Osteocyte (in vitro differentiated cells): ENCODE data around the gene PACSIN2. TPM values are rescaled to one million over a fixed set of nuclear protein-coding genes. Genes with fewer than 3 reads are reported as not detected.

Experiments
- DNase-seq: peaks from one replicate; pipeline ENCODE4 v3.0.0; 2021; ENCODE audit warnings: mixed read lengths; ENCODE audit not compliant: unreplicated experiment; ENCODE audit errors: extremely low spot score
- H3K27ac Mint-ChIP-seq: one replicate; pipeline ENCODE4 v1.8.0; 2021; ENCODE audit warnings: mild to moderate bottlenecking, mixed read lengths; ENCODE audit not compliant: unreplicated experiment
- H3K27me3 Mint-ChIP-seq: one replicate; pipeline ENCODE4 v1.8.0; 2021; ENCODE audit warnings: mixed read lengths; ENCODE audit not compliant: unreplicated experiment
- H3K36me3 Mint-ChIP-seq: one replicate; pipeline ENCODE4 v1.8.0; 2021; ENCODE audit warnings: mixed read lengths; ENCODE audit not compliant: unreplicated experiment
- H3K4me1 Mint-ChIP-seq: one replicate; pipeline ENCODE4 v1.8.0; 2021; ENCODE audit warnings: mixed read lengths; ENCODE audit not compliant: unreplicated experiment
- H3K4me3 Mint-ChIP-seq: one replicate; pipeline ENCODE4 v1.8.0; 2021; ENCODE audit warnings: mild to moderate bottlenecking, moderate library complexity, mixed read lengths; ENCODE audit not compliant: unreplicated experiment
- H3K9me3 Mint-ChIP-seq: one replicate; pipeline ENCODE4 v1.8.0; 2021; ENCODE audit warnings: mixed read lengths; ENCODE audit not compliant: unreplicated experiment
- CTCF ChIP-seq: fragments of 200-600 bp; sonication (generic); IDR thresholded peaks from 2 replicates; pipeline ENCODE4 v1.5.0; 2021; ENCODE audit warnings: antibody characterized with exemption, mild to moderate bottlenecking, moderate library complexity
- total RNA-seq: library from RNA; stranded (reverse); gene quantifications from 2 replicates; pipeline ENCODE4 v1.2.1, GENCODE V29; 2021

PACSIN2 gene
- total RNA-seq, 1 donor from 2014 or later: 51.7 TPM

- H3K4me1 Mint-ChIP-seq: peaks cover 30% of the 10 kb centered on the region
- H3K27me3 Mint-ChIP-seq: no peaks in the 10 kb centered on the region
- H3K36me3 Mint-ChIP-seq: peaks cover 5% of the 10 kb centered on the region
- DNase-seq: no peak
- H3K4me3 Mint-ChIP-seq: no peak overlapping the region
- no peak for TF ChIP-seq CTCF
- no peaks in the 10 kb centered on the region for H3K9me3 Mint-ChIP-seq
- no peak overlapping the region for H3K27ac Mint-ChIP-seq
Measured at GRCh38 chr22:42910221-42910942, 104.6 kb downstream of the PACSIN2 start.

GRCh38 chr22:42909363-42910058, 105.4 kb downstream of the PACSIN2 start:
- Mint-ChIP-seq H3K9me3 (no peaks in the 10 kb centered on the region), H3K4me3 (no peak overlapping the region), H3K4me1 (peaks cover 38% of the 10 kb centered on the region), H3K27me3 (no peaks in the 10 kb centered on the region), H3K27ac (no peak overlapping the region), H3K36me3 (peaks cover 7% of the 10 kb centered on the region)
- DNase-seq: no peak
- no peak for TF ChIP-seq CTCF

GRCh38 chr22:42908374-42908746, 106.6 kb downstream of the PACSIN2 start:
- peaks cover 39% of the 10 kb centered on the region for H3K4me1 Mint-ChIP-seq
- H3K4me3 Mint-ChIP-seq: no peak overlapping the region
- peaks cover 7% of the 10 kb centered on the region for H3K36me3 Mint-ChIP-seq
- no peaks in the 10 kb centered on the region for H3K27me3 Mint-ChIP-seq
- no peak for DNase-seq
- no peak for TF ChIP-seq CTCF
- H3K9me3 Mint-ChIP-seq: no peaks in the 10 kb centered on the region
- peak overlapping the region; percentile 48 for H3K27ac Mint-ChIP-seq

GRCh38 chr22:42907404-42908373, 107.3 kb downstream of the PACSIN2 start:
- no peak overlapping the region for H3K4me3 Mint-ChIP-seq
- H3K36me3 Mint-ChIP-seq: peaks cover 7% of the 10 kb centered on the region
- no peak for TF ChIP-seq CTCF
- no peaks in the 10 kb centered on the region for H3K9me3 Mint-ChIP-seq
- peaks cover 39% of the 10 kb centered on the region for H3K4me1 Mint-ChIP-seq
- no peak for DNase-seq
- peak overlapping the region; percentile 69 for H3K27ac Mint-ChIP-seq
- H3K27me3 Mint-ChIP-seq: no peaks in the 10 kb centered on the region
